GM12878 (cell line): Measurements from ENCODE around the gene AIRE. TPM values are rescaled to one million over a fixed set of nuclear protein-coding genes. Genes with fewer than 3 reads are reported as not detected.

Source experiments
- ATAC-seq: fragments of 200-7000 bp; cut with Tn5 transposase; 3 replicates; pipeline ENCODE4 v1.9.1; 2020; ENCODE audit warnings: mild to moderate bottlenecking, moderate library complexity
- BruUV-seq: library from RNA; stranded (reverse); fragments of 400-500 nt; replicated peaks from 2 replicates; lab custom pipeline; 2021; lab: Mats Ljungman, UMichigan
- CTCF ChIA-PET: fragments of 300-600 bp; sonication (Branson Sonifier 250); formaldehyde crosslinking; extraction: SDS; loops from one replicate; lab custom pipeline; 2021; ENCODE audit warnings: inconsistent platforms; lab: Yijun Ruan, JAX
- POLR2A ChIA-PET: fragments of 350-600 bp; formaldehyde crosslinking; extraction: SDS; loops from one replicate; lab custom pipeline; 2021; ENCODE audit warnings: inconsistent platforms; lab: Charles Lee
- RAD21 ChIA-PET: fragments of 300-600 bp; sonication (Branson Sonifier 250); formaldehyde crosslinking; loops from one replicate; lab custom pipeline; 2023; ENCODE audit warnings: antibody characterized with exemption; ENCODE audit not compliant: unreplicated experiment; lab: Charles Lee
- SMC1A ChIA-PET: fragments of 300-600 bp; sonication (Branson Sonifier 250); formaldehyde crosslinking; loops from one replicate; lab custom pipeline; 2023; ENCODE audit not compliant: unreplicated experiment, uncharacterized antibody; lab: Charles Lee
- DNase-seq: peaks from one replicate; pipeline ENCODE4 v3.0.0-alpha.2; 2011; ENCODE audit warnings: low read depth, low spot score
- FAIRE-seq: peaks from 3 replicates; lab custom pipeline; 2011; peaks lifted over from hg19 to GRCh38; lab: Jason Lieb, UNC
- H2AFZ ChIP-seq: 2 replicates; pipeline ENCODE4 v1.6.0; 2011; ENCODE audit warnings: low read depth, low read length, control low read depth; ENCODE audit not compliant: control insufficient read depth
- H3K27ac ChIP-seq: 2 replicates; pipeline ENCODE4 v1.5.1; 2011; ENCODE audit warnings: control low read depth; ENCODE audit not compliant: control insufficient read depth, insufficient read depth
- H3K27me3 ChIP-seq, 2 experiments: replicated peaks in 1 of 2; 2 replicates each; pipeline versions ENCODE4 v1.6.0 to v1.6.1; 2011; ENCODE audit warnings: low read length in 1 of 2; ENCODE audit not compliant: control insufficient read depth in 2 of 2, insufficient read depth in 2 of 2
- H3K36me3 ChIP-seq, 2 experiments: 2 replicates each; pipeline ENCODE4 v1.5.1; 2011; ENCODE audit warnings: low read length in 1 of 2; ENCODE audit not compliant: control insufficient read depth in 2 of 2, insufficient read depth in 2 of 2
- H3K4me1 ChIP-seq: 2 replicates; pipeline ENCODE4 v1.6.1; 2011; ENCODE audit warnings: mild to moderate bottlenecking, low read length, moderate library complexity, mixed read lengths; ENCODE audit not compliant: control insufficient read depth, insufficient read depth
- H3K4me2 ChIP-seq: 2 replicates; pipeline ENCODE4 v1.6.0; 2011; ENCODE audit warnings: control low read depth; ENCODE audit not compliant: control insufficient read depth, insufficient read depth
- H3K4me3 ChIP-seq: fragments of 200-600 bp; sonication (generic); 2 replicates; pipeline ENCODE4 v1.5.1; 2016
- H3K79me2 ChIP-seq: 2 replicates; pipeline ENCODE4 v1.6.0; 2011; ENCODE audit warnings: low read length; ENCODE audit not compliant: control insufficient read depth, insufficient read depth
- H3K9ac ChIP-seq: 2 replicates; pipeline ENCODE4 v1.8.0; 2011; ENCODE audit warnings: low read length, control low read depth, mixed read lengths; ENCODE audit not compliant: control insufficient read depth, insufficient read depth
- H3K9me3 ChIP-seq: replicated peaks from 3 replicates; pipeline ENCODE4 v1.5.1; 2011; ENCODE audit warnings: mild to moderate bottlenecking, low read length; ENCODE audit not compliant: control insufficient read depth, insufficient read depth
- H4K20me1 ChIP-seq: 2 replicates; pipeline ENCODE4 v1.6.0; 2011; ENCODE audit not compliant: control insufficient read depth, insufficient read depth
- ATF2 ChIP-seq: IDR thresholded peaks from 2 replicates; pipeline ENCODE4 v1.6.1; 2012; ENCODE audit warnings: low read length, inconsistent platforms
- CBX3 ChIP-seq: fragments of 200-600 bp; sonication (generic); IDR thresholded peaks from 2 replicates; pipeline ENCODE4 v1.6.1; 2016; ENCODE audit warnings: low read depth, borderline replicate concordance
- CHD2 ChIP-seq: IDR thresholded peaks from 2 replicates; pipeline ENCODE4 v1.6.1; 2011; ENCODE audit warnings: low read depth, low read length, improper control_type of control experiment, borderline replicate concordance
- CTCF ChIP-seq, 3 experiments: IDR thresholded peaks in 2 of 3; conservative IDR thresholded peaks in 1 of 3; 2 replicates each; pipeline ENCODE4 v1.5.1; 2011; ENCODE audit warnings: low read depth in 3 of 3, low read length in 3 of 3, mild to moderate bottlenecking in 3 of 3, control low read depth in 2 of 3, moderate library complexity in 2 of 3, inconsistent platforms in 1 of 3, mixed read lengths in 1 of 3; ENCODE audit not compliant: control insufficient read depth in 2 of 3, insufficient read depth in 1 of 3; ENCODE audit errors: extremely low read depth in 1 of 3
- NFYB ChIP-seq: IDR thresholded peaks from 2 replicates; pipeline ENCODE4 v1.6.1; 2011; ENCODE audit warnings: low read depth, mild to moderate bottlenecking, low read length, improper control_type of control experiment, moderate library complexity; ENCODE audit not compliant: insufficient read depth
- POU2F2 ChIP-seq: IDR thresholded peaks from 3 replicates; pipeline ENCODE4 v1.6.1; 2011; ENCODE audit warnings: low read depth, mild to moderate bottlenecking, low read length, borderline replicate concordance
- REST ChIP-seq: IDR thresholded peaks from 2 replicates; pipeline ENCODE4 v1.6.1; 2012; ENCODE audit warnings: mild to moderate bottlenecking, low read depth, low read length
- TAF1 ChIP-seq: IDR thresholded peaks from 2 replicates; pipeline ENCODE4 v1.6.1; 2011; ENCODE audit warnings: mild to moderate bottlenecking, low read depth, low read length, borderline replicate concordance
- TCF7 ChIP-seq: IDR thresholded peaks from 2 replicates; pipeline ENCODE4 v1.6.1; 2014; ENCODE audit warnings: antibody characterized with exemption, borderline replicate concordance
- ZBTB40 ChIP-seq: fragments of 450-650 bp; IDR thresholded peaks from 2 replicates; pipeline ENCODE4 v1.6.1; 2016; ENCODE audit warnings: mild to moderate bottlenecking, moderate library complexity, borderline replicate concordance
- ZNF207 ChIP-seq: fragments of 450-650 bp; IDR thresholded peaks from 2 replicates; pipeline ENCODE4 v1.6.1; 2014; ENCODE audit warnings: antibody characterized with exemption, mild to moderate bottlenecking, borderline replicate concordance
- WGBS: methylation state at CpG from one replicate; pipeline ENCODE4 v1.1.6; 2016; ENCODE audit warnings: low lambda C conversion rate; ENCODE audit not compliant: insufficient replicate concordance, insufficient coverage; ENCODE audit errors: missing lambda C conversion rate; 5-methylcytosine and 5-hydroxymethylcytosine counted together
- in situ Hi-C: fragments of 300-500 bp; cut with MboI; formaldehyde crosslinking; loops from 9 replicates; pipeline ENCODE4 v1.14.3; 2018; ENCODE audit warnings: mixed read lengths
- intact Hi-C: fragments of 100-400 bp; cut with micrococcal nuclease; formaldehyde crosslinking; loops from one replicate; pipeline ENCODE4 v1.14.2; 2022; ENCODE audit not compliant: unreplicated experiment
- polyA plus RNA-seq, 11 experiments: library from polyadenylated mRNA; depleted of rRNA in 4 of 11; unstranded in 6 of 11; stranded (reverse) in 5 of 11; fragments of >200 nt; fragmentation: Nextera tagmentation in 4 of 11; fragmentation: Illumina TruSeq in 1 of 11; extraction: Ambion mirVana in 4 of 11; extraction: Trizol in 1 of 11; gene quantifications; 1 replicate in 1 of 11; 2 replicates in 10 of 11; pipeline versions ENCODE4 v1.2.1 to v1.2.3, GENCODE V29; 2011 to 2016; ENCODE audit warnings: inconsistent platforms in 2 of 11, missing spikeins in 2 of 11, low read depth in 1 of 11
- total RNA-seq, 4 experiments: library from RNA; depleted of rRNA in 3 of 4; stranded (reverse); fragments of >200 nt in 3 of 4; fragmentation: Illumina TruSeq in 1 of 4; extraction: Trizol in 1 of 4; gene quantifications; 2 replicates each; pipeline versions ENCODE4 v1.2.1 to v1.2.3, GENCODE V29; 2013 to 2021

Gene AIRE
- total and polyA plus RNA-seq, 10 of the 15 experiments (the other 5 are each of a cell fraction or from before 2014, with no cell fraction given): 0.05 to 0.10 TPM; not detected in 8

- no peak overlapping the region for H3K27ac ChIP-seq
- FAIRE-seq (no peak), ATAC-seq (no peak), DNase-seq (no peak)
- ChIA-PET RAD21 (no interaction called here), POLR2A (interaction anchor here (0.6 kb wide), 1 partner anchor 464 kb away, joined by 3 read pairs; no protein-coding TSS in a partner anchor), SMC1A (no interaction called here), CTCF (interaction anchor here (1.4 kb wide), 1 partner anchor 9 kb away, joined by 4 read pairs; no protein-coding TSS in a partner anchor)
- intact Hi-C loops (no loop called here), in situ Hi-C loops (no loop called here)
- no peaks in the 10 kb centered on the region for H3K9me3 ChIP-seq
- H2AFZ ChIP-seq: no peak overlapping the region
- H3K4me3 ChIP-seq: no peak overlapping the region
- H3K4me2 ChIP-seq: no peak overlapping the region
- BruUV-seq: no TSS peak
- no peaks in the 10 kb centered on the region for H3K27me3 ChIP-seq
- H3K79me2 ChIP-seq: peaks cover 34% of the 10 kb centered on the region
- 95% methylated on average over 20 of the region's 21 CpGs for WGBS
- H3K9ac ChIP-seq: no peak overlapping the region
- peaks cover 5% of the 10 kb centered on the region for H3K4me1 ChIP-seq
- H3K36me3 ChIP-seq: peaks cover 5 to 18% of the 10 kb centered on the region in 2 experiments; a peak in 3 of 4 replicates
- H4K20me1 ChIP-seq: no peaks in the 10 kb centered on the region; the same call in 1 of the 2 replicates
- TF ChIP-seq CTCF (IDR thresholded peaks at IDR 0.05 in 2 of 3, conservative IDR thresholded peaks at IDR 0.05 in 1 of 3; ENCODE audit: control insufficient read depth in 2 of 3, extremely low read depth in 1 of 3, insufficient read depth in 1 of 3, low read depth in 3 of 3, low read length in 3 of 3) (no peak), CHD2 (no peak), TAF1 (no peak), ZNF207 (no peak), ATF2 (no peak), TCF7 (no peak), REST (no peak), ZBTB40 (no peak), CBX3 (no peak), NFYB (no peak), POU2F2 (no peak)
Measured at GRCh38 chr21:44306936-44307704, 21.4 kb downstream of the AIRE start.
